ENCODE measurements around the gene CNOT3. TPM values are rescaled to one million over a fixed set of nuclear protein-coding genes. Genes with fewer than 3 reads are reported as not detected.

CNOT3 gene
- total and polyA plus RNA-seq, 2 of the 13 experiments (the other 11 are each of a cell fraction or from before 2014, with no cell fraction given), result 4.3 to 5.8 TPM

DNA sequence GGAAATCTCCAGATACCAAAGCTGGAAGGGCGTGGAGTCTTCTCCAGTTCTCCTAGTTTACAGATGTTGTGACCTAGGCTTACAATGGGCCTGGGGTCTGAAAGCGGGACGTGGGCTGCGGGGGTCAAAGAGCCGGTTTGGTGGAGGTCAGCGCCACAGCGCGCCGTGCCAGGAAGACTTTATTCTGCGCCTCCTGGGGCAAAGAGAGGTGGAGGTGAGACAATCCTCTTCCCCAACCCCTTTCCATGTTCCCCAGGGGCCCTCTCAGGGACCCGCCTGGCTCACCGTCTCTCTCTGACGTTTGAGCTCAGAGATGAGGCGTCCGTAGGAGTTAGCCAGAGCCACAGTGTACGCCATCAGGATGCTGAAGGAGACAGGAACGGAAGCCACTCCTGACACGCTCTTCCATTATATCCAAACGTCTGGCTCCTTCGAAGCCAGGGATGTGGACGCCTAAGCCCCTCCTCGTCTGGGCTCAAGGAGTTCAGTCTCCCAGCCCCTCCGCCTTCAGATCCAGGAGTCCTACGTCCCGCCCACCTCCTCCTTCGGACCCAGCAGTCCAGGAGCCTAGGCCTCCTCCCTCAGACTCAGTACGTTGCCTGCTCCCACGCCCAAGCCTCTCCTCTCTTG is 22.7 kb downstream of the CNOT3 start (continued):
- TF ChIP-seq ZNF121 (CRISPR knock-in tag; IDR thresholded peaks at IDR 0.05) (no peak), ZFP90 (CRISPR knock-in tag; IDR thresholded peaks at IDR 0.05; ENCODE audit: borderline replicate concordance) (no peak), CENPX (CRISPR knock-in tag; IDR thresholded peaks at IDR 0.05) (no peak), KDM4B (CRISPR knock-in tag; IDR thresholded peaks at IDR 0.05) (no peak), ZSCAN22 (CRISPR knock-in tag; IDR thresholded peaks at IDR 0.05) (peak; percentile 98), ZNF383 (CRISPR knock-in tag; IDR thresholded peaks at IDR 0.05; ENCODE audit: borderline replicate concordance) (no peak)
- TF ChIP-seq, protein P1, sequence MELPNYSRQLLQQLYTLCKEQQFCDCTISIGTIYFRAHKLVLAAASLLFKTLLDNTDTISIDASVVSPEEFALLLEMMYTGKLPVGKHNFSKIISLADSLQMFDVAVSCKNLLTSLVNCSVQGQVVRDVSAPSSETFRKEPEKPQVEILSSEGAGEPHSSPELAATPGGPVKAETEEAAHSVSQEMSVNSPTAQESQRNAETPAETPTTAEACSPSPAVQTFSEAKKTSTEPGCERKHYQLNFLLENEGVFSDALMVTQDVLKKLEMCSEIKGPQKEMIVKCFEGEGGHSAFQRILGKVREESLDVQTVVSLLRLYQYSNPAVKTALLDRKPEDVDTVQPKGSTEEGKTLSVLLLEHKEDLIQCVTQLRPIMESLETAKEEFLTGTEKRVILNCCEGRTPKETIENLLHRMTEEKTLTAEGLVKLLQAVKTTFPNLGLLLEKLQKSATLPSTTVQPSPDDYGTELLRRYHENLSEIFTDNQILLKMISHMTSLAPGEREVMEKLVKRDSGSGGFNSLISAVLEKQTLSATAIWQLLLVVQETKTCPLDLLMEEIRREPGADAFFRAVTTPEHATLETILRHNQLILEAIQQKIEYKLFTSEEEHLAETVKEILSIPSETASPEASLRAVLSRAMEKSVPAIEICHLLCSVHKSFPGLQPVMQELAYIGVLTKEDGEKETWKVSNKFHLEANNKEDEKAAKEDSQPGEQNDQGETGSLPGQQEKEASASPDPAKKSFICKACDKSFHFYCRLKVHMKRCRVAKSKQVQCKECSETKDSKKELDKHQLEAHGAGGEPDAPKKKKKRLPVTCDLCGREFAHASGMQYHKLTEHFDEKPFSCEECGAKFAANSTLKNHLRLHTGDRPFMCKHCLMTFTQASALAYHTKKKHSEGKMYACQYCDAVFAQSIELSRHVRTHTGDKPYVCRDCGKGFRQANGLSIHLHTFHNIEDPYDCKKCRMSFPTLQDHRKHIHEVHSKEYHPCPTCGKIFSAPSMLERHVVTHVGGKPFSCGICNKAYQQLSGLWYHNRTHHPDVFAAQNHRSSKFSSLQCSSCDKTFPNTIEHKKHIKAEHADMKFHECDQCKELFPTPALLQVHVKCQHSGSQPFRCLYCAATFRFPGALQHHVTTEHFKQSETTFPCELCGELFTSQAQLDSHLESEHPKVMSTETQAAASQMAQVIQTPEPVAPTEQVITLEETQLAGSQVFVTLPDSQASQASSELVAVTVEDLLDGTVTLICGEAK (IDR thresholded peaks at IDR 0.05), result no peak
- TF ChIP-seq, protein P1 (CRISPR knock-in tag; IDR thresholded peaks at IDR 0.05), result peak; percentile 84

All from HepG2 (cell line).